ENCODE measurements around the gene TBRG1. TPM values are rescaled to one million over a fixed set of nuclear protein-coding genes. Genes with fewer than 3 reads are reported as not detected.

The TBRG1 gene, protein sequence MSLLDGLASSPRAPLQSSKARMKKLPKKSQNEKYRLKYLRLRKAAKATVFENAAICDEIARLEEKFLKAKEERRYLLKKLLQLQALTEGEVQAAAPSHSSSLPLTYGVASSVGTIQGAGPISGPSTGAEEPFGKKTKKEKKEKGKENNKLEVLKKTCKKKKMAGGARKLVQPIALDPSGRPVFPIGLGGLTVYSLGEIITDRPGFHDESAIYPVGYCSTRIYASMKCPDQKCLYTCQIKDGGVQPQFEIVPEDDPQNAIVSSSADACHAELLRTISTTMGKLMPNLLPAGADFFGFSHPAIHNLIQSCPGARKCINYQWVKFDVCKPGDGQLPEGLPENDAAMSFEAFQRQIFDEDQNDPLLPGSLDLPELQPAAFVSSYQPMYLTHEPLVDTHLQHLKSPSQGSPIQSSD
- 29.2 and 29.4 TPM in 2 replicates for total RNA-seq

DNA sequence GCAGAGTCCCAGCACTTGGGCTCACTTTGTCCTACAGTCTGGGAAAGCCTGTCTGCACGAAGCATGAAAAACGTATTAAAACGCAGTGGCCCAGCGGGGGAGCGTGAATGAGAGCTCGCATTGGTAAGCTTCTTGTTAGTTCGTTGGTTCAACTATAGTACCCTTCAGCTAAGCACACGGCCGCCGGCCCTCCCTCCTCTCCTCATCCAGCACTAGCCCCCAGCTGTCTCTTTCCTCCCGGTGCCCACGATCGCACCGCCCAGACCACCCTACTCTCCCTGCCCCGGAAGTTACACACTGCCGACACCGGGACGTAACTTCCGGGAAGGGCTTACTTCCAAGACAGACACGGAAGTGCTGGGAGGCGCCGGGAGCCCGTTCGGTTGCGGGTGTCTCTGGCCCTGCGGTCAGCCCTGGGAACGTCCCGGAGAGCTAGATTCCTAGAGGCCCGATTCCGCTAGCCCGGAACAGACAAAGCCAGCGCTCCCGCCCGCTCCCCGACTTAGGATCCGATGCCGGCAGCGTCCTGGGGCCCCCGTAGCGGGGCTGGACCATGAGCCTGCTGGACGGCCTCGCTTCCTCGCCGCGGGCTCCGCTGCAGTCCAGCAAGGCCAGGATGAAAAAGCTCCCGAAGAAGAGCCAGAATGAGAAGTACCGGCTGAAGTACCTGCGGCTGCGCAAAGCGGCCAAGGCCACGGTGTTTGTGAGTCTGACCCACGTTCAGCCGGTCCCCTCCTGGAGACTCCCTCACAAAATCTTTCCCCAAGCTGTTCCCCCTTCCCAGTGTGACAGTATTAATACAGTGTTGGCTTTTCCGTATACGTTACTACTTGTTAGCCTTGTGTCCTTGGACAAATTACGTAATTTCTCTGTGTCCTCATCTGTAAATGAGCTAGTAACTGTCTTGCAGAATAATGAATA lies at the start of gene TBRG1:
TSS of gene TBRG1 (plus strand) at position 334 of the 921 bp plus-strand sequence. CDS start at position 554, 220 bp downstream.

DNA sequence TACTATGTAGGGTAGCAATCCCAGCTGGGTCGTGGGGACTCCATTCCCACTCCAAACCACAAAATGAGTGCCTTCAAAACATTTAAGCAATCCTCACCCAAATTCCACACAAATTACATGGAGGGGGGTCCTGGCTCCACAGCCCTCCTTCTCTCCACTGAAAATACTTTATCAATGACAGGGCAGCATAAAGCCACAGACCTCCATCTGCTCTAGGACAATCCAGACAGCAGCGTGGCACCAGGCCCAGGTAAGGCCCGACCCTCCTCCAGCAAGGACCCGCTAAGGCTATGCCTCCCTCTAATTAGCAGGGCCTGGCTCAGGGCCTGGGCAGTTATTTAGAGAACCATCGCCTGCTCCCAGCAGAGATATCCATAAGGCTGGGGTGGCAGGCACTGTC lies 11.6 kb upstream of the TBRG1 start, which contains the start of gene PANX3:
TSS of gene PANX3 (plus strand) at position 365 of the 400 bp plus-strand sequence. CDS start 129 bp downstream, outside the sequence.

DNA sequence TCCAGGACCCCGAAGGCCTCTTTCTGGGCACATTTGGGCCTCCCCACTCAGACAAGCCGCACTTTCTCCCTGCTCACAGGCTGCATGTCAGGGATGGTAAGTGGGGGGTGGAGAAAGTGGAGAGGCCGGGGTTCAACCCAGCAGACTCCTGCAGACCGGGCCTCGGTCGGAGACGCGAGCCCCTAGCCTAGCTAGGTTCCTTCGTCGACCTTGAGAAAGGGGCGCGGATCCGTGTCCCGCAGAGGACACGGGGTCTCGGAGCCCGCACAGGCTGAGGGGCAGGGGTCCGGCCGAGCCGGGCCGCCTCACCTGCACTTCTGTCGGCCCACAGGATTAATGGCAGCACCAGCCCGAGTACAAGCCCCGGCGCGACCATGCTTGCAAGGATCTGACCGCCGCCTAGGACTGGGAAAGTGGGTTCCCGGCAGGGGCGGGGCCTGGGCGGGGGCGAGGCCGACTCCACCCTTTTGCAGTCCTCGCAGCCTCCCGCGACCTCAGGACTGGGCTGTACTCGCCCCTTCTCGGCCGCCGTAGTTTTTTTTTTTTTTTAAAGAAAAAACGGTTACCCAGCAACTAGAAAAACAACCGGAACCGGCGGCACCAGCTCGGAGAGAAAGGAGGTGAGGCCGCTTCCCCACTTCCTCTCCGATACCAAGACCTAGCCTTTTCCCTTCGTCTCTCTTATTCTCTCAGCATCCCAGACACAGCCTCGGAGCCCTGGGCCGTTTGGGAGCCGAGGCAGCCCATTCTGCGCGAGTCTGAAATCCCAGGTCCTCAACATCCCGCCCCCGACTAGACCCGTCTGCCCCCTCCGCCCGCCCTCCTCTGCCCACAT lies 50.9 kb downstream of the TBRG1 start, which contains the start of the genes SIAE and SPA17:
TSS of gene SIAE (minus strand) at position 407 of the 835 bp plus-strand sequence. CDS start at position 376, 31 bp downstream.
TSS of gene SPA17 (plus strand) at position 572 of the 835 bp plus-strand sequence. CDS start 1,361 bp downstream, outside the sequence.

Other genes with a start within 250 kb of the TBRG1 start
- gene OR8B2, start 238.4 kb upstream of the TBRG1 start, total RNA-seq: not detected in 2 replicates
- gene OR8B3, start 223.8 kb upstream of the TBRG1 start, total RNA-seq: not detected in 2 replicates
- not detected in 2 replicates for gene OR8B4, start 198.0 kb upstream of the TBRG1 start, total RNA-seq
- gene OR8B8, start 177.2 kb upstream of the TBRG1 start, total RNA-seq: not detected in 2 replicates
- not detected in 2 replicates for gene OR8B12, start 79.2 kb upstream of the TBRG1 start, total RNA-seq
- gene OR8A1, start 52.9 kb upstream of the TBRG1 start, total RNA-seq: not detected in 2 replicates
- gene PANX3, start 11.4 kb upstream of the TBRG1 start, total RNA-seq: not detected in 2 replicates
- gene SIAE, start 50.9 kb downstream of the TBRG1 start, total RNA-seq: 14.9 and 17.3 TPM in 2 replicates
- gene SPA17, start 51.0 kb downstream of the TBRG1 start, total RNA-seq: 32.0 and 46.1 TPM in 2 replicates
- 11.5 and 18.8 TPM in 2 replicates for gene NRGN, start 117.1 kb downstream of the TBRG1 start, total RNA-seq
- 1.6 TPM in 1 of 2 replicates, not detected in the other for gene VSIG2, start 129.4 kb downstream of the TBRG1 start, total RNA-seq
- gene ESAM, start 139.4 kb downstream of the TBRG1 start, total RNA-seq: 4.8 and 6.3 TPM in 2 replicates
- 11.5 and 13.1 TPM in 2 replicates for gene MSANTD2, start 177.5 kb downstream of the TBRG1 start, total RNA-seq
- 7.4 and 23.6 TPM in 2 replicates for gene ROBO3, start 242.6 kb downstream of the TBRG1 start, total RNA-seq